Measurements from ENCODE around the gene TCF19.
"Not testable (repeated sequence)": the region's sequence is repeated elsewhere in the genome, so short reads cannot be mapped to it uniquely, and the experiment has no call there.

TCF19 gene

DNA sequence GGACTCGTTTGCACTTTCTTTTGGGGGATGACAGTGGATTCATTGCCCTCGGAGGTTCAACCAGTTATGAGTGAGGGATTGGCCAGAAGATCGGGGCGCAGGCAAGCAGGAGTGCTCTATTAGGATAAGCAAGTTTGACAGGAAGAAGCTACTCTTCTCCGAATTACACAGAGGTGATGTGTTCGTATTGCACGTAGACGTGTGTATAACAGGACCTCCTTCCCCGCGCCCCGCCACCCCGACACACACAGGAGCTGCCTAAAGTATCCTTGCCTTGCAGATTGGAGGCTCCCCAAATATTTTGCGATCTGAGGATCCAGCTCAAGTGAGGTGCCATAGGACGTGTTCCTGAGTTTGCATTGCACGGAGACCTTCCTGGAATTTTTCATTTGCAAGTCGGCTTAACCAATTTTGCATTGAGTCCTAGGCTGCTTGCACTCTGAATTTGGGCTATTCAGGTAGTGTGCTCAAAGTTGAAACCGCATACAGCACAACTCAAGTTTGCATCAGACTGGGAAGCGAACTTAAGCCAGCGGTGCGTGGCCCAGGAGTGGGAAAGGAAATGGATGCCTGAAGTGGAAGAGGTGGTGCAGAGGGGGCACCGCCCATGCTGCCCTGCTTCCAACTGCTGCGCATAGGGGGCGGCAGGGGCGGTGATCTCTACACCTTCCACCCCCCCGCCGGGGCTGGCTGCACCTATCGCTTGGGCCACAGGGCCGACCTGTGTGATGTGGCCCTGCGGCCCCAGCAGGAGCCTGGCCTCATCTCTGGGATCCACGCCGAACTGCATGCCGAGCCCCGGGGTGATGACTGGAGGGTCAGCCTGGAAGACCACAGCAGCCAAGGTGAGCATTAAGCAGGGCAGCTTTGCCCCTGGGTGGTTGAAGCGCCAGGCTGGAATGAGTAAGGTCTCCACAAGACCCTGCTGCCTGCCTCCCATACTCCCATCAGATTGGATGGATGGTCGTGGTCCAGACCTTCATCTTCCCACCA lies 770 bp downstream of the TCF19 start:
- Histone ChIP-seq H3K4me3 (ENCODE audit: insufficient read depth, low read depth, low read length, poor library complexity, severe bottlenecking) (peak overlapping the region; percentile 70), H3K27ac (ENCODE audit: insufficient read depth, low read length, poor library complexity, severe bottlenecking) (peak overlapping the region; percentile 58), H3K4me1 (ENCODE audit: control insufficient read depth, insufficient read depth, low read length, poor library complexity, severe bottlenecking) (peaks cover 11% of the 10 kb centered on the region), H3K9me3 (ENCODE audit: control insufficient read depth, low read length) (no peaks in the 10 kb centered on the region), H3K36me3 (ENCODE audit: control insufficient read depth, insufficient read depth, low read length) (no peaks in the 10 kb centered on the region), H3K27me3 (replicated peaks; ENCODE audit: control insufficient read depth, insufficient read depth, low read length, poor library complexity, severe bottlenecking) (no peaks in the 10 kb centered on the region)
- peak in 1 of 3 donors; percentile 6 for DNase-seq

DNA sequence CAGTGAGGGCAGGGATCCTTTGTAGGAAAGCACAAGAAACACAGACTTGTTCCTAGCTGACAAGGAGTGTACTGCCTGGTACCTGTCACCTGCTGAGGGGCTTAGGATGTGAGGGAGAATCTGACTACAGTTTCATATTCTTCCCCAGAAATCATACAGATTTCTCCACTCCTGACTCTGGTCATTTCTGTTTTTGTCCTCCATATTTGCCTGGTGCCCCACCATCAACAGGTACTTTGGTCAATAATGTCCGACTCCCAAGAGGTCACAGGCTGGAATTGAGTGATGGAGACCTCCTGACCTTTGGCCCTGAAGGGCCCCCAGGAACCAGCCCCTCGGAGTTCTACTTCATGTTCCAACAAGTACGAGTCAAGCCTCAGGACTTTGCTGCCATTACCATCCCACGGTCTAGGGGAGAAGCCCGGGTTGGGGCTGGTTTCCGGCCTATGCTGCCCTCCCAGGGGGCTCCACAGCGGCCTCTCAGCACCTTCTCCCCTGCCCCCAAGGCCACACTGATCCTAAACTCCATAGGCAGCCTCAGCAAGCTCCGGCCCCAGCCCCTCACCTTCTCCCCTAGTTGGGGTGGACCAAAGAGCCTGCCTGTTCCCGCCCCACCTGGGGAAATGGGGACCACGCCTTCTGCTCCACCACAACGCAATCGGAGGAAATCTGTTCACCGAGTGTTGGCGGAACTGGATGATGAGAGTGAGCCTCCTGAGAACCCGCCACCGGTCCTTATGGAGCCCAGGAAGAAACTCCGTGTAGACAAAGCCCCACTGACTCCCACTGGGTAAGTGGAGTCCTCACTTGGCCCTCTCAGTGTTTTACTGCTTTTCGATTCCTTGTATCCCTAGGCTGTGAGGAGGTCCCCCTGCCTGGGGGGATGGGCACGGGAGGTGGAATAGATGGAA lies 3.1 kb downstream of the TCF19 start:
- H3K36me3 ChIP-seq (ENCODE audit: control insufficient read depth, insufficient read depth, low read length), result no peaks in the 10 kb centered on the region
- no peaks in the 10 kb centered on the region for H3K27me3 ChIP-seq (replicated peaks; ENCODE audit: control insufficient read depth, insufficient read depth, low read length, poor library complexity, severe bottlenecking)
- H3K27ac ChIP-seq (ENCODE audit: insufficient read depth, low read length, poor library complexity, severe bottlenecking), result no peak overlapping the region
- DNase-seq, result no peak
- no peaks in the 10 kb centered on the region for H3K9me3 ChIP-seq (ENCODE audit: control insufficient read depth, low read length)
- peaks cover 11% of the 10 kb centered on the region for H3K4me1 ChIP-seq (ENCODE audit: control insufficient read depth, insufficient read depth, low read length, poor library complexity, severe bottlenecking)
- no peak overlapping the region for H3K4me3 ChIP-seq (ENCODE audit: insufficient read depth, low read depth, low read length, poor library complexity, severe bottlenecking)

DNA sequence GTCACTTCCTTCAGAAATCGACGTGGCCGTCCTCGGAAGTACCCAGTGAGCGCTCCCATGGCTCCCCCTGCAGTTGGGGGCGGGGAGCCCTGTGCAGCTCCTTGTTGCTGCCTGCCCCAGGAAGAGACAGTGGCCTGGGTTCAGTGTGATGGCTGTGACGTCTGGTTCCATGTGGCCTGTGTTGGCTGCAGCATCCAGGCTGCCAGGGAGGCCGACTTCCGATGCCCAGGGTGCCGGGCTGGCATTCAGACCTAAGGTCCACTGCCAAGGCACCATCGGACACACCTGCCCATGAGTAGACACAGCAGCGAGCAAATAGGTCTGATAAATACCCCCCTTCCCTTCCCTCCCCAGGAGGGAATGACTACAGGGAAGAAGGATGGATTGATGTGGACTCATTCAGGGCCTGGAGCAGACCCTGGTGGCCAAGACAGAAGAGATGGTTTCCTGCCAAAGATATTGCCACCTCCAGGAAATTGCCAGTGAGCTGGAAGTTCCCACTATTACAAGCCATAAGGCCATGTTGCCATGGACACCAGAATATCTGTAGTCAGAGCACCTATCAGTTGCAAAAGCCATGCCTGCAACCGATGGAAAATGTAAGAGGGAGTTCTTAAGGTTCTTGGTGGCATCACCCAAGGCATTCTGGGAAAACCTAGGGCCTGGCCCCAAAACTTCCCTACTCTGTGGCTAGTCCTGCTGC lies 4.2 kb downstream of the TCF19 start:
- no peak overlapping the region for H3K27ac ChIP-seq (ENCODE audit: insufficient read depth, low read length, poor library complexity, severe bottlenecking)
- no peak overlapping the region for H3K4me3 ChIP-seq (ENCODE audit: insufficient read depth, low read depth, low read length, poor library complexity, severe bottlenecking)
- no peaks in the 10 kb centered on the region for H3K27me3 ChIP-seq (replicated peaks; ENCODE audit: control insufficient read depth, insufficient read depth, low read length, poor library complexity, severe bottlenecking)
- no peak for DNase-seq
- no peaks in the 10 kb centered on the region for H3K36me3 ChIP-seq (ENCODE audit: control insufficient read depth, insufficient read depth, low read length)
- H3K4me1 ChIP-seq (ENCODE audit: control insufficient read depth, insufficient read depth, low read length, poor library complexity, severe bottlenecking), result peaks cover 11% of the 10 kb centered on the region
- H3K9me3 ChIP-seq (ENCODE audit: control insufficient read depth, low read length), result no peaks in the 10 kb centered on the region

DNA sequence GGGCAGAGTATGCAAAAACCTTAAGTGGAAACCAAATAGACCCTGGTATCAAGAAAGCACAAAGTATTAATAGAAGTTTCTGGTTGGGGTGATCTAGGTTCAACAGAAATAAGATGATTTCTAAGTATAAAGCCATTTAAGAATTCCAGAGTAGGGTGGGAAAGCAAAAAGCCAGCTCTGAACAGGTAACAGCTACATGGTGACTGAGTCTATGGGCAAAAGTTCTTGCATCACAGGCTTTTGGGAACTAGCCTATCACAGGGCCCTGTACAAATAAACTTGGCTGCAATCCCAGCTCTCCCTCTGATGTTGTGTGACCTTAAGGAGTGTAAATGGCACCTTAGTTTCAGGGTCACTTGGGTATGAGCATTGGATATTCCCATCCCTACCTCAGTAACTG lies 5.5 kb downstream of the TCF19 start:
- DNase-seq, result no peak
- Histone ChIP-seq H3K9me3 (ENCODE audit: control insufficient read depth, low read length) (no peaks in the 10 kb centered on the region), H3K27me3 (replicated peaks; ENCODE audit: control insufficient read depth, insufficient read depth, low read length, poor library complexity, severe bottlenecking) (no peaks in the 10 kb centered on the region), H3K36me3 (ENCODE audit: control insufficient read depth, insufficient read depth, low read length) (no peaks in the 10 kb centered on the region), H3K27ac (ENCODE audit: insufficient read depth, low read length, poor library complexity, severe bottlenecking) (no peak overlapping the region), H3K4me3 (ENCODE audit: insufficient read depth, low read depth, low read length, poor library complexity, severe bottlenecking) (no peak overlapping the region), H3K4me1 (ENCODE audit: control insufficient read depth, insufficient read depth, low read length, poor library complexity, severe bottlenecking) (peaks cover 10% of the 10 kb centered on the region)

DNA sequence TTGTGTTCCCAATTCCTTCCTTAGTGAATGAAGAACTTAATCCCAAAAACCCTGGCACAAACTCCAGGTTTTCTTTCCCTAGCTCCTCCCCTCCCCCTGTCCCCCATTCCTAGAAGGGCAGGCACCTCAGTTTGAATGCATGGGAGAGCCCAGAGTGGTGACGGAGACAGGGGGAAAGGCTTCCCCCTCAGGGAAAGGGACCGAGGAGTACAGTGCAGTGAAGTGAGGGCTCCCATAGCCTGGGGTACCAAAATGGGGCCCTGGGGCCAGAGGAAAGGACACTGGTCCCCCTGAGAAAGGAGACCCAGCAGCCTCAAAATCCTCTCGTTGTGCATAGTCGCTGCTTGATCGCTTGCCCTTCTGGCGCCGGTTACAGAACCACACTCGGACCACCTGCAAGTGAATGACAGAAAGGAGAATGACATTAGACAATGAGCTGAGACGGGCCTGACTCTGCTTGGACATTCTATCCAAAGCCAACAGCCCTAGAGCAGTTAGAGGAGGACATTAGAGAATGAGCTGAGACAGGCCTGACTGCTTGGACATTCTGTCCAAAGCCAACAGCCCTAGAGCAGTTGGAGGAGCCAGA lies 6.2 kb downstream of the TCF19 start:
- H3K27me3 ChIP-seq (replicated peaks; ENCODE audit: control insufficient read depth, insufficient read depth, low read length, poor library complexity, severe bottlenecking); H3K9me3 ChIP-seq (ENCODE audit: control insufficient read depth, low read length); H3K4me3 ChIP-seq (ENCODE audit: insufficient read depth, low read depth, low read length, poor library complexity, severe bottlenecking); H3K4me1 ChIP-seq (ENCODE audit: control insufficient read depth, insufficient read depth, low read length, poor library complexity, severe bottlenecking); H3K36me3 ChIP-seq (ENCODE audit: control insufficient read depth, insufficient read depth, low read length); DNase-seq; H3K27ac ChIP-seq (ENCODE audit: insufficient read depth, low read length, poor library complexity, severe bottlenecking): not testable (repeated sequence)

DNA sequence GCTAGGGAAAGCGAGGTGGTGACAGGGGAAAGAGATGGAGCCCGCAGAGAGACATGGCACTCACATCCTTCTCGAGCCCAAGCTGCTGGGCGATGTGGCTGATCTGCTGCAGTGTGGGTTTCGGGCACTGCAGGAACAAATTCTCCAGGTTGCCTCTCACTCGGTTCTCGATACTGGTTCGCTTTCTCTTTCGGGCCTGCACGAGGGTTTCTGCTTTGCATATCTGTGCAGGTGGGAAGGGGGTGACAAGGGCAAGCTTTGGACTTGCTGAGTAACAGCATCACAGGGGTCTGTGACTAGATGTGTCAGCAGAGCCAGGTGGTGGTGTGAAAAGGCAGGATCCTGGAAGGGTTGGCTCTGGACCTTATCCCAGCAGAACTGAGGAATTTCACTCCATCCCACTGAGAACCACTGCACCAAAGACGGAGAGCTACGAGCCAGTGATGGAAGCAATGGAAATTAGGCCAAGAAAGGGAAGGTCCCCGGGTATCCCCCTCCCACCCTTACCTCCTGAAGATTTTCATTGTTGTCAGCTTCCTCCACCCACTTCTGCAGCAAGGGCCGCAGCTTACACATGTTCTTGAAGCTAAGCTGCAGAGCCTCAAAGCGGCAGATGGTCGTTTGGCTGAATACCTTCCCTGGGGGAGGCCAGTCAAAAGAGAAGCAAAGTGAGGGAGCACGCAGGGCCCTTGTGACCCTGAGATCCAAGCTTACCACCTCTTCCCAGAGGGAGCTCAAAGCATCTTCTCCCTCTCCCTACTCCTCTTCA lies 6.9 kb downstream of the TCF19 start:
- H3K36me3 ChIP-seq (ENCODE audit: control insufficient read depth, insufficient read depth, low read length); H3K4me3 ChIP-seq (ENCODE audit: insufficient read depth, low read depth, low read length, poor library complexity, severe bottlenecking); H3K27ac ChIP-seq (ENCODE audit: insufficient read depth, low read length, poor library complexity, severe bottlenecking); H3K9me3 ChIP-seq (ENCODE audit: control insufficient read depth, low read length); H3K27me3 ChIP-seq (replicated peaks; ENCODE audit: control insufficient read depth, insufficient read depth, low read length, poor library complexity, severe bottlenecking); H3K4me1 ChIP-seq (ENCODE audit: control insufficient read depth, insufficient read depth, low read length, poor library complexity, severe bottlenecking); DNase-seq: not testable (repeated sequence)

DNA sequence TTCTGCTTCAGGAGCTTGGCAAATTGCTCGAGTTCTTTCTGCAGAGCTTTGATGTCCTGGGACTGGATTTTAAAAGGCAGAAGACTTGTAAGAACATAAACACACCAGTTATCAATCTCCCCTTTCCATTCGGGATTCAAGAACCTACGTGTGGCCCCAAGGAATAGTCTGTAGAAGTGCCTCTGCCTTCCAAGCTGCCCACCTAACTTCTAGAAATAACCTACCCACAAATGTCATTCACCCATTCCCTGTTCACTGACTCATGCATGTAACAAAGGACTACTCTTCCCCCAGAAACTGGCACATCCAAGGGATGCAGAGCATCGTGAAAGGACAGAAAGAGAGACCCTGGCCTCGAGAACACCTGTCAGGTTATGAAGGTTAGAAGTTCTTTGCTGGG lies 7.6 kb downstream of the TCF19 start:
- DNase-seq, result no peak
- Histone ChIP-seq H3K4me3 (ENCODE audit: insufficient read depth, low read depth, low read length, poor library complexity, severe bottlenecking) (no peak overlapping the region), H3K27ac (ENCODE audit: insufficient read depth, low read length, poor library complexity, severe bottlenecking) (no peak overlapping the region)

DNA sequence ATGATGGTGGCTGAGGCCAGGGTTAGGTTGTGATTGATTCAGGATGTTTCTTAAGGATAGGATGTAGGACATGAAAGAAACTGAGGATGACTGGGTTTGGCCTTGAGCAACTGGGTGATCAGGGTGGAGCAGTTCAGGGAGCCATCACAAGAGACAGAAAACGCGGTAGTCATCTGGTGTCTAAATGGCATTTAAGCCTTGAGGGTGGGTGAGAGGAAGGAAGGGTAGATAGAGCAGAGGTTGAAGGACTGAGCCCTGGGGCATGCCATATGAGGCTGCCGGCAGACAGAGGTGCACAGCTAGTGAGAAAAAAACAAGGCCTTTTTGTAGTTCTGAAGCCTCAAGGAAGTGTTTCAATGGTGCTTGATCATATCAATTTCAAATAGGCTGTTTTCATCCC lies 10.2 kb downstream of the TCF19 start:
- H3K4me3 ChIP-seq (ENCODE audit: insufficient read depth, low read depth, low read length, poor library complexity, severe bottlenecking), result no peak overlapping the region
- no peaks in the 10 kb centered on the region for H3K27me3 ChIP-seq (replicated peaks; ENCODE audit: control insufficient read depth, insufficient read depth, low read length, poor library complexity, severe bottlenecking)
- DNase-seq, result no peak
- H3K27ac ChIP-seq (ENCODE audit: insufficient read depth, low read length, poor library complexity, severe bottlenecking), result no peak overlapping the region
- no peaks in the 10 kb centered on the region for H3K9me3 ChIP-seq (ENCODE audit: control insufficient read depth, low read length)
- H3K36me3 ChIP-seq (ENCODE audit: control insufficient read depth, insufficient read depth, low read length), result no peaks in the 10 kb centered on the region
- no peaks in the 10 kb centered on the region for H3K4me1 ChIP-seq (ENCODE audit: control insufficient read depth, insufficient read depth, low read length, poor library complexity, severe bottlenecking)

More for the DNA sequence above, 7.6 kb downstream of the TCF19 start:
- H3K4me1 ChIP-seq (ENCODE audit: control insufficient read depth, insufficient read depth, low read length, poor library complexity, severe bottlenecking), result no peaks in the 10 kb centered on the region
- no peaks in the 10 kb centered on the region for H3K9me3 ChIP-seq (ENCODE audit: control insufficient read depth, low read length)
- no peaks in the 10 kb centered on the region for H3K27me3 ChIP-seq (replicated peaks; ENCODE audit: control insufficient read depth, insufficient read depth, low read length, poor library complexity, severe bottlenecking)
- no peaks in the 10 kb centered on the region for H3K36me3 ChIP-seq (ENCODE audit: control insufficient read depth, insufficient read depth, low read length)
